GM12892 (cell line): ENCODE results near the gene TMPRSS7.

Experiments used
- POLR2A ChIP-seq: IDR thresholded peaks from 2 replicates; pipeline ENCODE4 v1.6.1; 2011; ENCODE audit warnings: low read depth, low read length, control low read depth
- POLR2AphosphoS5 ChIP-seq: IDR thresholded peaks from 2 replicates; pipeline ENCODE4 v1.6.1; 2011; ENCODE audit warnings: low read depth, low read length, control low read depth
- TAF1 ChIP-seq: IDR thresholded peaks from 2 replicates; pipeline ENCODE4 v1.6.1; 2011; ENCODE audit warnings: low read depth, mild to moderate bottlenecking, control low read depth, low read length, borderline replicate concordance

DNA sequence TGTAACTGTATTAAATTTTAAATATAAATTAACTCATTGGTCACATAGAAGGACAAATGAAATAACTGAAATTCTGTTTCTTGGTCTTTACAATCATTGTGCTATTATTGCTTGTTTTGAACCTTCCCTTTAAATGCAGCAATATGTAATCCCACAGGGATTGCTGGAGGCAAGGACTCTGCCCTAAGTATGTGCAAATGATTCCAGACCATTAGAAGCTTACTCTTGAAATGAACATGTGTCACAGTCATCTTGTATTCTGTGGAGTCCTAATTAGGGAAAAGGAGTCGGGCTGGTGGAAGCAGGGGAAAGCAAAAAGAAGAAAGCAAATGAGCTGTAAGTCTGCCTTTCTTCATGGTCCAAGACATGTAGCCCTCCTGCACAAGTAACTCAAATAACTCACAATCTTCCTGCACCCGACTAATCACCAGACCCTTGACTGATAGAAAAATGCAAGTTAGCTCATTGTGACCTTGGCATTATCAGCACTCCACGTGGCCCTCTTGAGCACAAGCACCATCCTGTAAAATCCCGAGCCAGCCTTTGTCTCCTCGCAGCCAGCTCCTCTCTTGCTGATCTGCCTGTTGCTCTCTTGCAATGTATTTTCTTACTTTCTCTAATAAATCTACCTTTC, 2.3 kb upstream of the TMPRSS7 start:
- TF ChIP-seq POLR2AphosphoS5 (no peak), POLR2A (no peak), TAF1 (no peak)
